PC-9 (cell line): Measurements from ENCODE around the gene STX3. TPM values are rescaled to one million over a fixed set of nuclear protein-coding genes. Genes with fewer than 3 reads are reported as not detected.

ENCODE experiments used
- BruUV-seq: library from RNA; stranded (reverse); fragments of 400-500 nt; replicated peaks from 2 replicates; lab custom pipeline; 2021; lab: Mats Ljungman, UMichigan
- CTCF ChIA-PET: fragments of 300-600 bp; sonication (Branson Sonifier 250); formaldehyde crosslinking; loops from one replicate; lab custom pipeline; 2022; ENCODE audit warnings: antibody characterized with exemption; lab: Charles Lee
- POLR2A ChIA-PET: fragments of 300-600 bp; sonication (Branson Sonifier 250); formaldehyde crosslinking; loops from one replicate; lab custom pipeline; 2022; ENCODE audit warnings: antibody characterized with exemption; ENCODE audit not compliant: unreplicated experiment; lab: Charles Lee
- DNase-seq, 2 experiments: peaks; one replicate each; pipeline versions ENCODE4 v3.0.0 to v3.0.0-alpha.2; 2015 to 2022; ENCODE audit warnings: mixed read lengths in 1 of 2
- H2AFZ ChIP-seq: fragments of 200-600 bp; sonication (generic); 2 replicates; pipeline ENCODE4 v1.8.1; 2017; ENCODE audit warnings: antibody characterized with exemption
- H3F3A ChIP-seq: fragments of 200-600 bp; sonication (generic); 2 replicates; pipeline ENCODE4 v1.8.1; 2017; ENCODE audit warnings: antibody characterized with exemption, mild to moderate bottlenecking, low read depth; ENCODE audit not compliant: insufficient read depth
- H3K27ac ChIP-seq: fragments of 200-600 bp; sonication (generic); 2 replicates; pipeline ENCODE4 v1.6.1; 2016; ENCODE audit warnings: mixed run types
- H3K27me3 ChIP-seq: fragments of 200-600 bp; sonication (generic); 2 replicates; pipeline ENCODE4 v1.6.1; 2016; ENCODE audit warnings: low read depth, mixed run types; ENCODE audit not compliant: insufficient read depth
- H3K36me3 ChIP-seq: fragments of 200-600 bp; sonication (generic); 2 replicates; pipeline ENCODE4 v1.6.1; 2016; ENCODE audit warnings: low read depth, mixed run types
- H3K4me1 ChIP-seq: fragments of 200-600 bp; sonication (generic); replicated peaks from 2 replicates; pipeline ENCODE4 v1.6.1; 2016; ENCODE audit warnings: mixed run types; ENCODE audit not compliant: insufficient read depth
- H3K4me2 ChIP-seq: fragments of 200-600 bp; sonication (generic); 2 replicates; pipeline ENCODE4 v1.6.1; 2017; ENCODE audit warnings: mixed run types
- H3K4me3 ChIP-seq: fragments of 200-600 bp; sonication (generic); 2 replicates; pipeline ENCODE4 v1.6.1; 2016; ENCODE audit warnings: mixed run types
- H3K79me2 ChIP-seq: fragments of 200-600 bp; sonication (generic); 2 replicates; pipeline ENCODE4 v1.6.1; 2017; ENCODE audit warnings: low read depth, mixed run types
- H3K9me2 ChIP-seq: fragments of 200-600 bp; sonication (generic); 2 replicates; pipeline ENCODE4 v1.8.1; 2017; ENCODE audit warnings: mild to moderate bottlenecking; ENCODE audit not compliant: insufficient read depth
- H3K9me3 ChIP-seq: fragments of 200-600 bp; sonication (generic); 2 replicates; pipeline ENCODE4 v1.8.1; 2016; ENCODE audit warnings: low read depth; ENCODE audit not compliant: insufficient read depth
- H4K20me1 ChIP-seq: fragments of 200-600 bp; sonication (generic); 2 replicates; pipeline ENCODE4 v1.8.1; 2017; ENCODE audit not compliant: insufficient read depth
- CTCF ChIP-seq: fragments of 200-600 bp; sonication (generic); conservative IDR thresholded peaks from 2 replicates; pipeline ENCODE4 v1.6.1; 2017; ENCODE audit warnings: mixed run types, antibody characterized with exemption, mild to moderate bottlenecking, moderate library complexity
- EZH2 ChIP-seq: fragments of 200-600 bp; sonication (generic); IDR thresholded peaks from 2 replicates; pipeline ENCODE4 v1.8.0; 2017; ENCODE audit warnings: antibody characterized with exemption, low read depth
- intact Hi-C: fragments of 100-400 bp; cut with micrococcal nuclease; formaldehyde crosslinking; loops from one replicate; pipeline ENCODE4 v1.10.0; 2022; ENCODE audit not compliant: unreplicated experiment
- total RNA-seq: library from RNA; stranded (reverse); gene quantifications from 2 replicates; pipeline ENCODE4 v1.2.3, GENCODE V29; 2021

STX3 gene
- total RNA-seq, 1 experiment from 2014 or later: 50.1 TPM

GRCh38 chr11:59746111-59746510 lies 9.1 kb upstream of the STX3 start:
- no peak overlapping the region for H3K27ac ChIP-seq
- H3K9me2 ChIP-seq: no peaks in the 10 kb centered on the region
- POLR2A ChIA-PET: no interaction called here
- H3F3A ChIP-seq: no peaks in the 10 kb centered on the region
- H3K4me1 ChIP-seq: no peaks in the 10 kb centered on the region
- DNase-seq: no peak
- H3K4me2 ChIP-seq: no peak overlapping the region
- H3K4me3 ChIP-seq: no peak overlapping the region
- no TSS peak for BruUV-seq
- no peaks in the 10 kb centered on the region; the same call in 1 of the 2 replicates for H3K27me3 ChIP-seq
- no peaks in the 10 kb centered on the region for H4K20me1 ChIP-seq
- CTCF ChIA-PET: no interaction called here
- H2AFZ ChIP-seq: no peak overlapping the region
- H3K36me3 ChIP-seq: no peaks in the 10 kb centered on the region
- H3K9me3 ChIP-seq: no peaks in the 10 kb centered on the region
- no peaks in the 10 kb centered on the region for H3K79me2 ChIP-seq
- intact Hi-C loops: no loop called here
- TF ChIP-seq EZH2 (no peak), CTCF (no peak)

- peaks cover 21% of the 10 kb centered on the region; the same call in 1 of the 2 replicates for H4K20me1 ChIP-seq
- H3K4me2 ChIP-seq: peak overlapping the region; percentile 97
- intact Hi-C loops: loop anchor here (1.0 to 2.0 kb wide), 5 partner anchors 48 to 165 kb away; partner anchors contain the start of genes MRPL16 and OSBP
- 0 out of 2 replicates have a peak, but pooled peaks cover 15% of the 10 kb centered on the region for H3K36me3 ChIP-seq
- peak; percentile 68 to 81 for DNase-seq
- no peaks in the 10 kb centered on the region for H3K9me2 ChIP-seq
- H3K79me2 ChIP-seq: peaks cover 30% of the 10 kb centered on the region
- no peak for TF ChIP-seq EZH2
- TF ChIP-seq CTCF: peak; percentile 98
- H3K9me3 ChIP-seq: no peaks in the 10 kb centered on the region
- CTCF ChIA-PET: interaction anchor here (0.6 to 3.0 kb wide), 3 partner anchors 47 to 506 kb away, joined by 3 to 16 read pairs (median 7); no protein-coding TSS in a partner anchor
- peaks cover 27% of the 10 kb centered on the region for H3F3A ChIP-seq
- POLR2A ChIA-PET: interaction anchor here (0.7 kb wide), 1 partner anchor 204 kb away, joined by 3 read pairs; no protein-coding TSS in a partner anchor
- BruUV-seq: no TSS peak
- peak overlapping the region; percentile 97 for H2AFZ ChIP-seq
- peaks cover 19% of the 10 kb centered on the region for H3K4me1 ChIP-seq
- H3K27ac ChIP-seq: no peak overlapping the region
- H3K4me3 ChIP-seq: peak overlapping the region; percentile 92
- H3K27me3 ChIP-seq: no peaks in the 10 kb centered on the region
These were observed 1.3 kb upstream of the STX3 start for GRCh38 chr11:59753650-59754493.

GRCh38 chr11:59754494-59754858 lies 700 bp upstream of the STX3 start:
- TSS peak; percentile 55 for BruUV-seq
- Histone ChIP-seq H3K27ac (peak overlapping the region; percentile 82), H3F3A (peaks cover 27% of the 10 kb centered on the region), H4K20me1 (peaks cover 27% of the 10 kb centered on the region; the same call in 1 of the 2 replicates), H2AFZ (peak overlapping the region; percentile 97), H3K36me3 (0 out of 2 replicates have a peak, but pooled peaks cover 21% of the 10 kb centered on the region), H3K79me2 (peaks cover 36% of the 10 kb centered on the region), H3K4me1 (peaks cover 19% of the 10 kb centered on the region), H3K4me3 (peak overlapping the region; percentile 92), H3K4me2 (peak overlapping the region; percentile 97), H3K9me3 (no peaks in the 10 kb centered on the region), H3K9me2 (no peaks in the 10 kb centered on the region), H3K27me3 (no peaks in the 10 kb centered on the region)
- ChIA-PET CTCF (interaction anchor here (0.6 to 3.0 kb wide), 2 partner anchors 47 to 158 kb away, joined by 7 to 16 read pairs; no protein-coding TSS in a partner anchor), POLR2A (interaction anchor here (0.5 to 0.7 kb wide), 3 partner anchors 32 to 204 kb away, joined by 3 to 5 read pairs (median 4); no protein-coding TSS in a partner anchor)
- peak in 1 of 2 experiments; percentile 21 for DNase-seq
- TF ChIP-seq EZH2: no peak
- TF ChIP-seq CTCF: no peak
- intact Hi-C loops: loop anchor here (1.0 to 2.0 kb wide), 5 partner anchors 48 to 165 kb away; partner anchors contain the start of genes MRPL16 and OSBP
